ENCODE measurements around the gene CNR2.

CNR2 gene

GRCh38 chr1:23899070-23899469, 14.1 kb downstream of the CNR2 start:
- no peak for DNase-seq
- in situ Hi-C loops (cut with HindIII; ENCODE audit: low pct_ligation_motif_present, low pct_unique_long_range_greater_than_20kb, low sequenced_read_pairs) = no loop called here

DNA sequence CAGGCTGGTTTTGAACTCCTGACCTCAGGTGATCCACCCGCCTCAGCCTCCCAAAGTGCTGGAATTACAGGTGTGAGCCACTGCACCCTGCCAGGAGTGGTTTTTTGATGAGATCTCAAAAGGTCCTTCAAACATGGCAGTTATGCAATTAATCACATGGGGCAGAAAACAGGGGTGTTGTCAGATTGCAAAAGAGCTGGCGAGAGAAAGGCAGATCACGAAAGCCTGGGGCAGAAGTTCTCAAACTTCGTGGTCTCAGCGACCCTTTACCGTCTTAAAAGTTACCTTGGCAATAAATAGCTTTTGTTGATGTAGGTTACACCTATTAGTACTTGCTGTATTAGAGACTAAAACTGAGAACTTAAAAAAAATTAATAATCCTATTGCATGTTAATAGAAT, 16.1 kb downstream of the CNR2 start:
- no peak for DNase-seq
- in situ Hi-C loops (cut with HindIII; ENCODE audit: low pct_ligation_motif_present, low pct_unique_long_range_greater_than_20kb, low sequenced_read_pairs) = no loop called here

DNA sequence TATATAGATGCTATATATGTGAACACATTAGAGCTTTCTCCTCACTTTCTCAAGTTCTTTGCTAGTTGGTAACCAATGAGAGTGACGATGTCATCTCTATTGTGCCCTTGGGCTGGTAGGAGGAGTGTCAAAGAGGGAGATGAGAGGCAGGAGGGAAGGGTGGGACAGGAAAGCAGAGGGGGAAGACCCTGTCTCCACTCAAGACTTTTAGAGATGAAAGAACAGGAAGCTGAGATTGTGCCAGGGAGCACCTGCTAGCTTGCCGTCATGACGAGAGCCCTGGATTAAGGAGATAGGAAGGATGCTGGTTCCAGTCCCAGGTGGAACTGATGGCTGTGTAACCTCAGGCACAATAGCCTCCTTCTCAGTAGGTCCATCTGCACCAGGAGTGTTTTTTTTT, 16.7 kb downstream of the CNR2 start:
- in situ Hi-C loops (cut with HindIII; ENCODE audit: low pct_ligation_motif_present, low pct_unique_long_range_greater_than_20kb, low sequenced_read_pairs) = no loop called here
- DNase-seq = no peak

DNA sequence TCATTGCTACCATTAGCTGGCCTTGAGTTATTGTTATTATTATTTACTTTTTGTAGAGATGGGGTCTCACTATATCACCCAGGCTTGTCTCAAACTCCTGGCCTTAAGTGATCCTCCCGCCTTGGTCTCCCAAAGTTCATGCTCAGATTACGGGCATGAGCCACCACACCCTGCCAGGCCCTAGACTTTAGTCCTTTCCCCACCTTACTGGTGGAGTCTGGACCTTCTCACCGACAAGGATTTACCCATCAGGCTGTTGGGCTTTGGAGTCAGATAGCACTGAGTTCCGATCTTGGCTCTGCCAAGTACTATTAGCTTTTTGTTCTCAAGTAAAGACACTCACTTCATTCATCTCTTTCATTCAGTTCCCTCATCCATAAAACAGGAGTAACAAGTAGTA, 17.2 kb downstream of the CNR2 start:
- in situ Hi-C loops (cut with HindIII; ENCODE audit: low pct_ligation_motif_present, low pct_unique_long_range_greater_than_20kb, low sequenced_read_pairs) = no loop called here

GRCh38 chr1:23895082-23895481, 18.1 kb downstream of the CNR2 start:
- in situ Hi-C loops (cut with HindIII; ENCODE audit: low pct_ligation_motif_present, low pct_unique_long_range_greater_than_20kb, low sequenced_read_pairs) = no loop called here
- DNase-seq = no peak

More for the DNA sequence above, 17.2 kb downstream of the CNR2 start:
- no peak for DNase-seq

DNA sequence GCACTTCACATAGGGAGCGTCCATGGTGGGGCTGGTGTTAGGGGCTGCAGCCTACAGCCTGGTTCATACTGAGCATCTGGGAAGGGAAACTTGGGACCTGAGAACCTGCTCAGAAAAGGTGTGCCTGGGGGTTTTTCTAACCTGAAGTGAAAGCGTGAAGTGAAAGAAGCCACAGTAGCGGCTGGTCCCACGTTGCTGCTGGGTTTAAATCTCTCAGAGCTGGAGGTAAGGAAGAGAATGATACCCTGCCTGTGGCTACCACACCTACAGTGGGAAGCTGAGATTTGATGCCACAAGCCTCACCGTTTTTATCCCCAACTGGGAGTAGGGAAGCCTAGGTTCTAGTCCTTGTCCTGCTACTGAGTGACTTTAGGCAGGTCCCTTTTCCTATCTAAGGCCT, 24.1 kb downstream of the CNR2 start:
- in situ Hi-C loops (cut with HindIII; ENCODE audit: low pct_ligation_motif_present, low pct_unique_long_range_greater_than_20kb, low sequenced_read_pairs) = no loop called here
- DNase-seq = no peak

DNA sequence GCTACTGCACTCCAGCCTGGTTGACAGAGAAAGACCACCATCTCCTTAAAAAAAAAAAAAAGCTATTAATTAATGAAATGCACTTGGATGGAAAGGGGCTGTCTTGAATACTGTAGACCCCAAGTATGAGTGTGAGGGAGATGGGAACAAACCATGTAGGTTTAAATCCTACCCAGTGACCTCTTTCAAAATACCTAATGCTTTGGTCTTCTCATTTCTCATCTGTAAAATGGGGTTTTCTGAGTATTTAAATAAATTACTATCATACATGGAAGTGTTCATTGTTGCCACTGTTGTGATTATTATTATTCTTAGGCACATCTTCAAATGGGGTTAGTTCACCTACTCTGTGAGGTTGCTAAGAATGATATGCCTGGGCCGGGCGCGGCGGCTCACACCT, 27.9 kb downstream of the CNR2 start:
- in situ Hi-C loops (cut with HindIII; ENCODE audit: low pct_ligation_motif_present, low pct_unique_long_range_greater_than_20kb, low sequenced_read_pairs) = no loop called here
- no peak for DNase-seq

GRCh38 chr1:23882746-23883145, 30.4 kb downstream of the CNR2 start:
- in situ Hi-C loops (cut with HindIII; ENCODE audit: low pct_ligation_motif_present, low pct_unique_long_range_greater_than_20kb, low sequenced_read_pairs) = no loop called here

GRCh38 chr1:23879809-23880208, 33.4 kb downstream of the CNR2 start:
- no peak for DNase-seq
- in situ Hi-C loops (cut with HindIII; ENCODE audit: low pct_ligation_motif_present, low pct_unique_long_range_greater_than_20kb, low sequenced_read_pairs) = no loop called here

More at GRCh38 chr1:23882746-23883145, 30.4 kb downstream of the CNR2 start:
- DNase-seq = no peak

DNA sequence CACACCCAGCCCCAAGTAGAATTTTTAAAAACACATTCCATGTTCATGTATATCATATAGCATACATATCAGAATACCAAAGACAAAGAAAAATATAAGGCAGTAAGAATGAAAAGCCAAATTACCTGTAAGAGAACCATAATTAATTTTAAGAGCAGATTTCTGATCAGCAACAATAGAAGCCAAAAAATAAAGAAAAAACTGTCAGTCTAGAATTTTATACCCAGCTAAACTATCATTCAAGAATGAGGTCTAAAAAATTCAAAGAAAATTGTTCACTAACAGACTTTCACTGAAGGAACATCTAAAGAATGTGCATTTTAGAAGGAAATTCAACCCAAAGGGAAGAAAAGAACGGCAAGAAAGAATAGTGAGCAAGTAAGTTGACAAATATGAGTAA, 34.5 kb downstream of the CNR2 start:
- no peak for DNase-seq
- in situ Hi-C loops (cut with HindIII; ENCODE audit: low pct_ligation_motif_present, low pct_unique_long_range_greater_than_20kb, low sequenced_read_pairs) = no loop called here

- in situ Hi-C loops (cut with HindIII; ENCODE audit: low pct_ligation_motif_present, low pct_unique_long_range_greater_than_20kb, low sequenced_read_pairs) = no loop called here
- no peak for DNase-seq
Measured at GRCh38 chr1:23875382-23875781, 37.8 kb downstream of the CNR2 start.

DNA sequence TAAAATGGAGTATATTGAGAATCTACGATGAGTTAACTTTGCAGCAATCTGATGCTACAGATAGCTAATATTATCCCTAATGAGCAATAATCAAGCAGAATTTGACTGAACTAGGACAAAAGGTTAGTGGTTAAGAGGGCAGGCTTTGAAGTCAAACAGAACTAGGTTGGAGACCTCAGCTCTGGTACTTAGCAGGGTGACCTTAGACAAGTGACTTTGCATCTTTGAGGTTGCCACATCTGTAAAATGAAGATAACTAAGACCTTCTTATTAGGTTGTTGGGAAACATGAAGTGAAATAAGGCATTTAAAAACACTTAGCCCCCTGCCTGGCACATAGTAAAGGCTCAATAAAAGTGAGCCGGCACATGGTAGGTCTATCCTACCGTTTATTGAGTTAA, 40.7 kb downstream of the CNR2 start:
- in situ Hi-C loops (cut with HindIII; ENCODE audit: low pct_ligation_motif_present, low pct_unique_long_range_greater_than_20kb, low sequenced_read_pairs) = no loop called here
- DNase-seq = no peak

- DNase-seq = no peak
- in situ Hi-C loops (cut with HindIII; ENCODE audit: low pct_ligation_motif_present, low pct_unique_long_range_greater_than_20kb, low sequenced_read_pairs) = no loop called here
Measured at GRCh38 chr1:23869051-23869450, 44.1 kb downstream of the CNR2 start.

GRCh38 chr1:23868557-23869016, 44.6 kb downstream of the CNR2 start:
- in situ Hi-C loops (cut with HindIII; ENCODE audit: low pct_ligation_motif_present, low pct_unique_long_range_greater_than_20kb, low sequenced_read_pairs) = no loop called here
- DNase-seq = no peak

DNA sequence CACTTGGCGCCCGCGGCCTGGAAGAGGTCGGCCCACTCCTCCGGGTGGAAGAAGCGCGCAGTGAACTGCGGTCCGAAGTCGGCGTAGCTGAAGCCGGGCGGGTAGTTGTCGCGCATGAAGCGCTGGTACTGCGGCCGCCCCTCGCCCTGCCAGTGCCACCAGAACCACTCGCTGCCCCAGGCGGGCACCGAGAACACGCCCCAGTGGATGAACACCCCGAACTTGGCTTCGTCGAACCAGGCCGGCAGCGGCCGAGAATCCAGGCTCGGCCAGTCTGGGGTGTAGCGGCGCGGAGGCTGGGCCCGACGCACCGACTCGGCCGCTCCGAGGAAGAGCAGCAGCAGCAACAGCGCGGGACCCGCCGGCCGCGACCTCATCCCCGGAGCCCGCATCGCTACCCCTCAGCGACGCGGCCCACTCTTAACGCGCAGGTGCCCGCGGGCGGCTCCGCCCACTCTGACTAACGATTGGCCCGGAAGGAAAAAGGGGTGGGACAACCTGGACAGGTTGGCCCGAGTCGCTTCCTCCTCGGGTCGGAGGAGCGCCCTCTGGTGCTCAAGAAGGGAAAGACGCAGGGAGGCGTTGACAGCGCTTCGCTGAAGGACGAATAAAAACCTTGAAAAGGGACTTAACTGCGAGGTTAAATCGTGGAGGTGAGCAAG, 45.1 kb downstream of the CNR2 start, which contains the start of gene FUCA1:
Gene FUCA1 (minus strand): TSS at position 396 of the 662 bp plus-strand sequence. CDS start 4 bp downstream, at position 392.
- in situ Hi-C loops (cut with HindIII; ENCODE audit: low pct_ligation_motif_present, low pct_unique_long_range_greater_than_20kb, low sequenced_read_pairs) = no loop called here
- peak; percentile 91 for DNase-seq

GRCh38 chr1:23867542-23867894, 45.6 kb downstream of the CNR2 start:
- no peak for DNase-seq
- in situ Hi-C loops (cut with HindIII; ENCODE audit: low pct_ligation_motif_present, low pct_unique_long_range_greater_than_20kb, low sequenced_read_pairs) = no loop called here

GRCh38 chr1:23865543-23865930, 47.6 kb downstream of the CNR2 start:
- in situ Hi-C loops (cut with HindIII; ENCODE audit: low pct_ligation_motif_present, low pct_unique_long_range_greater_than_20kb, low sequenced_read_pairs) = no loop called here
- DNase-seq = peak; percentile 42

DNA sequence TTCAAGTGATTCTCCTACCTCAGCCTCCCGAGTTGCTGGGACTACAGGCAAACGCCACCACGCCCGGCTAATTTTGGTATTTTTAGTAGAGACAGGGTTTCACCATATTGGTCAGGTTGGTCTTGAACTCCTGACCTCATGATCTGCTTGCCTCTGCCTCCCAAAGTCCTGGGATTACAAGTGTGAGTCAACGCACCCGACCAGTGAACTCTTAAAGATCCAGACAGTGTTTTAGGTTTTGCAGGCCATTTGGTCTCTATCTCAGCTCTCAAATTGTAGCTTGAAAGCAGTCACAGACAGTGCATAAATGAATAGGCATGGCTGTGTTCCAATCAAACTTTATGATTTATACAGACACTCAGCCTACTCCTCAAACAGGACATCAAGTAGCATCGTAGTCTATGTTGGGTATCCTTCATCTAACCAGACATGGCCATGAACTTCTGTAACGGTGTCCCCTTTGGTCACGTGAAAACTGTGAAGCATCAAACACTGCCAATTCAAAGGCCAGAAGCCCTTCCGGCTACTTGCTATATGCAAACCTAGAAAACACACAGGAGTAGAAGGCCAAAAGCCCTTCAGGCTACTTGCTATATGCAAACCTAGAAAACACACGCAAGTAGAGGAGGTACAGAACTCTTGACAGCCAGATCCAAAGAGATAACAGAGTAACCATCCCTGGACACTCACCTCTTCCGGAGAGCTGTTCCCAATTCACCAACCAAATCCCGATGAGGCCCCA, 48.2 kb downstream of the CNR2 start:
- in situ Hi-C loops (cut with HindIII; ENCODE audit: low pct_ligation_motif_present, low pct_unique_long_range_greater_than_20kb, low sequenced_read_pairs) = no loop called here
- DNase-seq = no peak

- in situ Hi-C loops (cut with HindIII; ENCODE audit: low pct_ligation_motif_present, low pct_unique_long_range_greater_than_20kb, low sequenced_read_pairs) = no loop called here
- no peak for DNase-seq
Measured at GRCh38 chr1:23862640-23863039, 50.5 kb downstream of the CNR2 start.

DNA sequence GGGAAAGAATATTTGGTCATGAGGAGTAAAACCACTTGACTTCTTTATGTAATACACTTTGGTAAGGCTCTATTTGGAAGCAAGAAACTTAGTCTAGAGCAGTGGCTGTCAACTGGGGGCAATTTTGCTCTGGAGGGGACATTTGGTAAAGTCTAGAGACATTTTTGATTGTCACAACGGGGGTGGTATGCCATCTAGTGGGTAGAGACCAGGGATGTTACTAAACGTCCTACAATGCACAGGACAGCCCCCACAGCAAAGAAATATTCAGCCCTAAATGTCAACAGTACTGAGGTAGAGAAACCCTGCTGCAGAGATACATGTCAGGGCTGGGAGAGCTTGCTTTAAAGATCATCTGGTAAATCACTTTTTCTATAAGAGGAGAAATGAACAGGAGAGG, 58.6 kb downstream of the CNR2 start:
- in situ Hi-C loops (cut with HindIII; ENCODE audit: low pct_ligation_motif_present, low pct_unique_long_range_greater_than_20kb, low sequenced_read_pairs) = no loop called here

More for the DNA sequence above, 58.6 kb downstream of the CNR2 start:
- DNase-seq = no peak

Data from ACHN (cell line).